Activated naive CD4-positive, alpha-beta T cell treated with anti-CD3 and anti-CD28 coated beads for 36 hours (primary cell): ENCODE results near the gene UTS2R. TPM values are rescaled to one million over a fixed set of nuclear protein-coding genes. Genes with fewer than 3 reads are reported as not detected.

Source experiments
- CTCF ChIA-PET: fragments of 350-600 bp; sonication (Branson Sonifier 250); formaldehyde crosslinking; loops from one replicate; lab custom pipeline; 2021; ENCODE audit warnings: antibody characterized with exemption; lab: Charles Lee
- DNase-seq: peaks from one replicate; pipeline ENCODE4 v3.0.0-alpha.2; 2020
- H3K27ac Mint-ChIP-seq: one replicate; pipeline ENCODE4 v1.8.0; 2021; ENCODE audit warnings: mild to moderate bottlenecking, mixed read lengths
- H3K27me3 Mint-ChIP-seq: one replicate; pipeline ENCODE4 v1.8.0; 2021; ENCODE audit warnings: low read depth, mixed read lengths
- H3K36me3 Mint-ChIP-seq: one replicate; pipeline ENCODE4 v1.8.0; 2021; ENCODE audit warnings: low read depth, mixed read lengths
- H3K4me1 Mint-ChIP-seq: one replicate; pipeline ENCODE4 v1.8.0; 2021; ENCODE audit warnings: low read depth, mixed read lengths
- H3K4me3 Mint-ChIP-seq: one replicate; pipeline ENCODE4 v1.8.0; 2021; ENCODE audit warnings: mild to moderate bottlenecking, moderate library complexity, mixed read lengths
- H3K9me3 Mint-ChIP-seq: one replicate; pipeline ENCODE4 v1.8.0; 2021; ENCODE audit warnings: mixed read lengths
- intact Hi-C: fragments of 100-400 bp; cut with micrococcal nuclease; formaldehyde crosslinking; loops from one replicate; pipeline ENCODE4 v1.15.1; 2023
- total RNA-seq, 2 experiments: library from RNA; stranded (reverse); gene quantifications; one replicate each; pipeline ENCODE4 v1.2.3, GENCODE V29; 2021

Gene UTS2R
- total RNA-seq, 2 experiments from 2014 or later, result not detected

- Mint-ChIP-seq H3K9me3 (no peaks in the 10 kb centered on the region), H3K36me3 (no peaks in the 10 kb centered on the region), H3K4me1 (peaks cover 8% of the 10 kb centered on the region), H3K4me3 (no peak overlapping the region), H3K27ac (no peak overlapping the region), H3K27me3 (peaks cover 16% of the 10 kb centered on the region)
- DNase-seq, result no peak
- intact Hi-C loops, result no loop called here
- CTCF ChIA-PET, result no interaction called here
Measured at GRCh38 chr17:82382933-82383255, 11.3 kb downstream of the UTS2R start.

- H3K36me3 Mint-ChIP-seq, result no peaks in the 10 kb centered on the region
- CTCF ChIA-PET, result no interaction called here
- H3K4me1 Mint-ChIP-seq, result peaks cover 8% of the 10 kb centered on the region
- H3K27ac Mint-ChIP-seq, result no peak overlapping the region
- intact Hi-C loops, result no loop called here
- H3K4me3 Mint-ChIP-seq, result no peak overlapping the region
- no peaks in the 10 kb centered on the region for H3K9me3 Mint-ChIP-seq
- no peak for DNase-seq
- peaks cover 16% of the 10 kb centered on the region for H3K27me3 Mint-ChIP-seq
Measured at GRCh38 chr17:82383411-82383810, 11.8 kb downstream of the UTS2R start.

GRCh38 chr17:82384051-82384729, 12.6 kb downstream of the UTS2R start:
- peaks cover 13% of the 10 kb centered on the region for H3K27me3 Mint-ChIP-seq
- intact Hi-C loops, result no loop called here
- peaks cover 8% of the 10 kb centered on the region for H3K4me1 Mint-ChIP-seq
- no peak for DNase-seq
- H3K27ac Mint-ChIP-seq, result no peak overlapping the region
- H3K9me3 Mint-ChIP-seq, result no peaks in the 10 kb centered on the region
- CTCF ChIA-PET, result interaction anchor here (0.6 kb wide), 1 partner anchor 418 kb away, joined by 4 read pairs; no protein-coding TSS in a partner anchor
- H3K36me3 Mint-ChIP-seq, result no peaks in the 10 kb centered on the region
- H3K4me3 Mint-ChIP-seq, result no peak overlapping the region

GRCh38 chr17:82384730-82385481, 13.3 kb downstream of the UTS2R start:
- H3K4me3 Mint-ChIP-seq, result no peak overlapping the region

GRCh38 chr17:82385559-82386254, 14.1 kb downstream of the UTS2R start:
- DNase-seq, result no peak
- no peak overlapping the region for H3K27ac Mint-ChIP-seq
- H3K9me3 Mint-ChIP-seq, result no peaks in the 10 kb centered on the region
- peaks cover 7% of the 10 kb centered on the region for H3K27me3 Mint-ChIP-seq
- peaks cover 6% of the 10 kb centered on the region for H3K4me1 Mint-ChIP-seq
- H3K4me3 Mint-ChIP-seq, result no peak overlapping the region
- no peaks in the 10 kb centered on the region for H3K36me3 Mint-ChIP-seq
- intact Hi-C loops, result no loop called here
- CTCF ChIA-PET, result no interaction called here

More at GRCh38 chr17:82384730-82385481, 13.3 kb downstream of the UTS2R start:
- intact Hi-C loops, result no loop called here
- H3K27ac Mint-ChIP-seq, result no peak overlapping the region
- no peaks in the 10 kb centered on the region for H3K36me3 Mint-ChIP-seq
- H3K4me1 Mint-ChIP-seq, result peaks cover 7% of the 10 kb centered on the region
- no peaks in the 10 kb centered on the region for H3K9me3 Mint-ChIP-seq
- no peak for DNase-seq
- CTCF ChIA-PET, result no interaction called here
- peaks cover 10% of the 10 kb centered on the region for H3K27me3 Mint-ChIP-seq

GRCh38 chr17:82386255-82386831, 14.8 kb downstream of the UTS2R start:
- CTCF ChIA-PET, result no interaction called here

GRCh38 chr17:82386881-82387704, 15.5 kb downstream of the UTS2R start:
- CTCF ChIA-PET, result no interaction called here
- intact Hi-C loops, result no loop called here

More at GRCh38 chr17:82386255-82386831, 14.8 kb downstream of the UTS2R start:
- no peak overlapping the region for H3K4me3 Mint-ChIP-seq
- H3K27me3 Mint-ChIP-seq, result peaks cover 3% of the 10 kb centered on the region
- no peaks in the 10 kb centered on the region for H3K9me3 Mint-ChIP-seq
- H3K27ac Mint-ChIP-seq, result no peak overlapping the region
- no peak for DNase-seq
- peaks cover 6% of the 10 kb centered on the region for H3K4me1 Mint-ChIP-seq
- intact Hi-C loops, result no loop called here
- H3K36me3 Mint-ChIP-seq, result no peaks in the 10 kb centered on the region

GRCh38 chr17:82387705-82388106, 16.1 kb downstream of the UTS2R start:
- Mint-ChIP-seq H3K27me3 (no peaks in the 10 kb centered on the region), H3K27ac (no peak overlapping the region), H3K4me1 (peaks cover 6% of the 10 kb centered on the region), H3K36me3 (no peaks in the 10 kb centered on the region), H3K4me3 (no peak overlapping the region), H3K9me3 (no peaks in the 10 kb centered on the region)
- CTCF ChIA-PET, result no interaction called here
- DNase-seq, result no peak
- intact Hi-C loops, result no loop called here

More at GRCh38 chr17:82386881-82387704, 15.5 kb downstream of the UTS2R start:
- H3K4me3 Mint-ChIP-seq, result no peak overlapping the region
- no peaks in the 10 kb centered on the region for H3K9me3 Mint-ChIP-seq
- DNase-seq, result no peak
- no peak overlapping the region for H3K27ac Mint-ChIP-seq
- H3K27me3 Mint-ChIP-seq, result no peaks in the 10 kb centered on the region
- no peaks in the 10 kb centered on the region for H3K36me3 Mint-ChIP-seq
- H3K4me1 Mint-ChIP-seq, result peaks cover 6% of the 10 kb centered on the region

- CTCF ChIA-PET, result no interaction called here
Measured at GRCh38 chr17:82388223-82388921, 16.8 kb downstream of the UTS2R start.

GRCh38 chr17:82388922-82389283, 17.3 kb downstream of the UTS2R start:
- no peak overlapping the region for H3K27ac Mint-ChIP-seq
- peaks cover 6% of the 10 kb centered on the region for H3K4me1 Mint-ChIP-seq
- no peaks in the 10 kb centered on the region for H3K27me3 Mint-ChIP-seq
- no peak overlapping the region for H3K4me3 Mint-ChIP-seq
- DNase-seq, result no peak
- no peaks in the 10 kb centered on the region for H3K36me3 Mint-ChIP-seq
- H3K9me3 Mint-ChIP-seq, result no peaks in the 10 kb centered on the region
- intact Hi-C loops, result no loop called here
- CTCF ChIA-PET, result interaction anchor here (0.6 kb wide), 1 partner anchor 22 kb away, joined by 6 read pairs; no protein-coding TSS in a partner anchor

More at GRCh38 chr17:82388223-82388921, 16.8 kb downstream of the UTS2R start:
- peaks cover 6% of the 10 kb centered on the region for H3K4me1 Mint-ChIP-seq
- DNase-seq, result no peak
- intact Hi-C loops, result no loop called here
- no peaks in the 10 kb centered on the region for H3K36me3 Mint-ChIP-seq
- no peak overlapping the region for H3K4me3 Mint-ChIP-seq
- H3K27ac Mint-ChIP-seq, result no peak overlapping the region
- H3K9me3 Mint-ChIP-seq, result no peaks in the 10 kb centered on the region
- H3K27me3 Mint-ChIP-seq, result no peaks in the 10 kb centered on the region

GRCh38 chr17:82389379-82389778, 17.8 kb downstream of the UTS2R start:
- no peak for DNase-seq
- Mint-ChIP-seq H3K4me1 (peaks cover 6% of the 10 kb centered on the region), H3K27me3 (no peaks in the 10 kb centered on the region), H3K36me3 (no peaks in the 10 kb centered on the region), H3K27ac (no peak overlapping the region), H3K4me3 (no peak overlapping the region), H3K9me3 (no peaks in the 10 kb centered on the region)
- intact Hi-C loops, result no loop called here
- CTCF ChIA-PET, result interaction anchor here (0.6 kb wide), 1 partner anchor 21 kb away, joined by 6 read pairs; no protein-coding TSS in a partner anchor
